IMR-90 (cell line): ENCODE results near the gene GCSH. TPM values are rescaled to one million over a fixed set of nuclear protein-coding genes. Genes with fewer than 3 reads are reported as not detected.

Source experiments
- ATAC-seq: fragments of 200-7000 bp; cut with Tn5 transposase; 2 replicates; pipeline ENCODE4 v1.9.1; 2020; ENCODE audit warnings: low read depth, mild to moderate bottlenecking, moderate library complexity
- BruUV-seq: library from RNA; stranded (reverse); fragments of 400-500 nt; replicated peaks from 2 replicates; lab custom pipeline; 2021; lab: Mats Ljungman, UMichigan
- CTCF ChIA-PET: fragments of 300-600 bp; formaldehyde crosslinking; extraction: SDS; loops from one replicate; lab custom pipeline; 2021; ENCODE audit warnings: antibody characterized with exemption; lab: Yijun Ruan, JAX
- POLR2A ChIA-PET: fragments of 300-600 bp; sonication (Branson Sonifier 250); formaldehyde crosslinking; loops from one replicate; lab custom pipeline; 2022; ENCODE audit warnings: antibody characterized with exemption; ENCODE audit not compliant: unreplicated experiment; lab: Charles Lee
- DNase-seq: peaks from one replicate; pipeline ENCODE4 v3.0.0; 2013
- H2AFZ ChIP-seq: replicated peaks from 2 replicates; pipeline ENCODE3; 2013; ENCODE audit warnings: low read length, mild to moderate bottlenecking; ENCODE audit not compliant: poor library complexity
- H2AK5ac ChIP-seq: 2 replicates; pipeline ENCODE4 v1.6.1; 2013; ENCODE audit warnings: low read depth, low read length, inconsistent platforms
- H2AK9ac ChIP-seq: replicated peaks from 2 replicates; pipeline ENCODE3; 2013; ENCODE audit warnings: mild to moderate bottlenecking, low read depth, low read length, moderate library complexity; ENCODE audit not compliant: poor library complexity
- H2BK120ac ChIP-seq: 2 replicates; pipeline ENCODE4 v1.6.1; 2013; ENCODE audit warnings: low read depth, low read length, inconsistent platforms
- H2BK15ac ChIP-seq: 3 replicates; pipeline ENCODE4 v1.6.1; 2013; ENCODE audit warnings: low read depth, low read length, inconsistent platforms
- H2BK20ac ChIP-seq: 2 replicates; pipeline ENCODE4 v1.6.1; 2013; ENCODE audit warnings: low read depth, mild to moderate bottlenecking, inconsistent platforms, low read length, moderate library complexity
- H2BK5ac ChIP-seq: 2 replicates; pipeline ENCODE4 v1.6.1; 2013; ENCODE audit warnings: mild to moderate bottlenecking, low read depth, low read length, inconsistent platforms; ENCODE audit not compliant: poor library complexity, severe bottlenecking
- H3K14ac ChIP-seq: replicated peaks from 2 replicates; pipeline ENCODE4 v1.6.1; 2013; ENCODE audit warnings: low read depth, low read length, inconsistent platforms
- H3K18ac ChIP-seq: 2 replicates; pipeline ENCODE4 v1.6.1; 2013; ENCODE audit warnings: low read depth, low read length, control low read depth
- H3K23ac ChIP-seq: 2 replicates; pipeline ENCODE4 v1.6.1; 2013; ENCODE audit warnings: low read depth, low read length, inconsistent platforms
- H3K27ac ChIP-seq: 2 replicates; pipeline ENCODE4 v1.5.1; 2013; ENCODE audit warnings: mild to moderate bottlenecking, control low read depth, low read length; ENCODE audit not compliant: insufficient read depth
- H3K27me3 ChIP-seq: 2 replicates; pipeline ENCODE4 v1.6.1; 2013; ENCODE audit warnings: low read length; ENCODE audit not compliant: control insufficient read depth, insufficient read depth
- H3K36me3 ChIP-seq: 2 replicates; pipeline ENCODE4 v1.6.1; 2013; ENCODE audit warnings: low read length, mixed read lengths; ENCODE audit not compliant: control insufficient read depth, insufficient read depth
- H3K4ac ChIP-seq: 2 replicates; pipeline ENCODE4 v1.6.1; 2013; ENCODE audit warnings: low read depth, low read length, inconsistent platforms
- H3K4me1 ChIP-seq: 2 replicates; pipeline ENCODE4 v1.6.1; 2013; ENCODE audit warnings: low read length, mixed read lengths; ENCODE audit not compliant: control insufficient read depth, insufficient read depth
- H3K4me2 ChIP-seq: 2 replicates; pipeline ENCODE4 v1.6.1; 2013; ENCODE audit warnings: low read depth, mild to moderate bottlenecking, control low read depth, low read length, moderate library complexity
- H3K4me3 ChIP-seq: 2 replicates; pipeline ENCODE4 v1.5.1; 2013; ENCODE audit warnings: low read depth, mild to moderate bottlenecking, control low read depth, low read length, moderate library complexity; ENCODE audit not compliant: insufficient read depth
- H3K56ac ChIP-seq: 2 replicates; pipeline ENCODE4 v1.6.1; 2013; ENCODE audit warnings: low read length, inconsistent platforms; ENCODE audit not compliant: insufficient read depth; ENCODE audit errors: extremely low read depth
- H3K79me1 ChIP-seq, 2 experiments: 2 replicates each; pipeline ENCODE4 v1.6.1; 2013; ENCODE audit warnings: low read length in 2 of 2, inconsistent platforms in 1 of 2, low read depth in 1 of 2
- H3K9ac ChIP-seq: 2 replicates; pipeline ENCODE4 v1.6.1; 2013; ENCODE audit warnings: low read depth, low read length, control low read depth
- H3K9me1 ChIP-seq: 2 replicates; pipeline ENCODE4 v1.6.1; 2013; ENCODE audit warnings: low read length, inconsistent platforms; ENCODE audit not compliant: insufficient read depth
- H3K9me3 ChIP-seq: 2 replicates; pipeline ENCODE4 v1.6.1; 2013; ENCODE audit warnings: low read length; ENCODE audit not compliant: control insufficient read depth, insufficient read depth
- H4K20me1 ChIP-seq: 2 replicates; pipeline ENCODE4 v1.6.1; 2013; ENCODE audit warnings: low read length, inconsistent platforms; ENCODE audit not compliant: insufficient read depth
- H4K5ac ChIP-seq: 2 replicates; pipeline ENCODE4 v1.6.1; 2013; ENCODE audit warnings: mild to moderate bottlenecking, low read depth, low read length, control low read depth
- H4K8ac ChIP-seq, 2 experiments: 2 replicates each; pipeline ENCODE4 v1.6.1; 2013; ENCODE audit warnings: low read depth in 2 of 2, low read length in 2 of 2, control low read depth in 1 of 2, inconsistent platforms in 1 of 2
- H4K91ac ChIP-seq: 2 replicates; pipeline ENCODE4 v1.6.1; 2013; ENCODE audit warnings: low read depth, low read length, inconsistent platforms; ENCODE audit not compliant: insufficient read depth
- CEBPB ChIP-seq: IDR thresholded peaks from 2 replicates; pipeline ENCODE4 v1.6.1; 2012; ENCODE audit warnings: low read depth, low read length, improper control_type of control experiment
- CTCF ChIP-seq: conservative IDR thresholded peaks from 2 replicates; pipeline ENCODE4 v1.5.1; 2012; ENCODE audit warnings: mild to moderate bottlenecking, low read depth, low read length, improper control_type of control experiment
- WGBS, 2 experiments: methylation state at CpG; one replicate each; pipeline versions ENCODE4 v1.1.5 to v1.1.7; 2013; ENCODE audit warnings: missing lambda C conversion rate in 2 of 2; ENCODE audit not compliant: insufficient read length in 1 of 2; ENCODE audit errors: extremely low coverage in 2 of 2; 5-methylcytosine and 5-hydroxymethylcytosine counted together
- dilution Hi-C: fragments of 300-500 bp; cut with HindIII; formaldehyde crosslinking; loops from one replicate; pipeline ENCODE4 v1.14.3; 2018; ENCODE audit warnings: low sequenced_read_pairs; ENCODE audit not compliant: unreplicated experiment
- in situ Hi-C: fragments of 300-500 bp; cut with MboI; formaldehyde crosslinking; loops from 3 replicates; pipeline ENCODE4 v1.14.3; 2019; ENCODE audit warnings: low sequenced_read_pairs, inconsistent platforms, mixed read lengths
- intact Hi-C: fragments of 100-400 bp; cut with micrococcal nuclease; formaldehyde crosslinking; loops from 2 replicates; pipeline ENCODE4 v1.10.0; 2022
- polyA plus RNA-seq, 3 experiments: library from polyadenylated mRNA; depleted of rRNA; stranded (reverse); fragments of >200 nt; gene quantifications; 2 replicates each; pipeline ENCODE4 v1.2.3, GENCODE V29; 2012; ENCODE audit warnings: low replicate concordance in 1 of 3
- total RNA-seq: library from RNA; depleted of rRNA; stranded (reverse); fragments of >200 nt; gene quantifications from 2 replicates; pipeline ENCODE4 v1.2.3, GENCODE V29; 2012

Gene GCSH
- total and polyA plus RNA-seq, 2 of the 4 experiments (the other 2 are of a cell fraction) = 9.3 to 21.2 TPM

GRCh38 chr16:81042821-81043220 is 53.4 kb downstream of the GCSH start:
- Histone ChIP-seq H2AFZ (no peak overlapping the region), H3K9me3 (no peaks in the 10 kb centered on the region), H3K36me3 (peaks cover 31% of the 10 kb centered on the region), H3K9me1 (peaks cover 7% of the 10 kb centered on the region; the same call in 1 of the 2 replicates), H2AK9ac (no peak overlapping the region), H2BK120ac (no peak overlapping the region), H3K27ac (no peak overlapping the region), H4K8ac (no peak overlapping the region), H2BK20ac (no peak overlapping the region), H2BK15ac (no peak overlapping the region), H3K4ac (no peak overlapping the region), H4K20me1 (no peaks in the 10 kb centered on the region), H3K79me1 (peaks cover 20 to 26% of the 10 kb centered on the region in 2 experiments; a peak in 3 of 4 replicates), H3K4me3 (no peak overlapping the region), H4K91ac (no peak overlapping the region), H3K4me1 (no peaks in the 10 kb centered on the region; the same call in 1 of the 2 replicates), H3K18ac (no peak overlapping the region), H3K9ac (no peak overlapping the region), H3K4me2 (no peak overlapping the region), H2AK5ac (no peak overlapping the region), H4K5ac (no peak overlapping the region), H3K23ac (no peak overlapping the region), H3K56ac (no peak overlapping the region), H3K27me3 (no peaks in the 10 kb centered on the region), H3K14ac (no peak overlapping the region), H2BK5ac (no peak overlapping the region)
- intact Hi-C loops (no loop called here), in situ Hi-C loops (loop anchor here (25.0 kb wide), 1 partner anchor 694 kb away; no protein-coding TSS in a partner anchor), dilution Hi-C loops (no loop called here)
- ChIA-PET POLR2A (no interaction called here), CTCF (no interaction called here)
- DNase-seq = no peak
- no CpG with 5 or more reads among the region's 2 CpGs for WGBS, 2 experiments
- BruUV-seq = no TSS peak
- TF ChIP-seq CEBPB = 0 out of 2 replicates have a peak, but pooled peaks have one; percentile 43
- TF ChIP-seq CTCF = no peak
- ATAC-seq = no peak
